Cardiac muscle cell (in vitro differentiated cells and primary cell): ENCODE results near the gene VAPB. TPM values are rescaled to one million over a fixed set of nuclear protein-coding genes. Genes with fewer than 3 reads are reported as not detected.

ENCODE experiments used
- DNase-seq, 2 donors: peaks; one replicate each; pipeline versions ENCODE4 v3.0.0 to v3.0.0-alpha.2; 2010 to 2017; ENCODE audit warnings: low read depth in 1 of 2, low spot score in 1 of 2
- H3K27ac ChIP-seq: fragments of 200-600 bp; sonication (generic); 2 replicates; pipeline ENCODE4 v1.5.1; 2016
- H3K27me3 ChIP-seq: fragments of 200-600 bp; sonication (generic); 2 replicates; pipeline ENCODE4 v1.6.0; 2016; ENCODE audit warnings: control low read depth
- H3K36me3 ChIP-seq: fragments of 200-600 bp; sonication (generic); 2 replicates; pipeline ENCODE4 v1.5.1; 2016; ENCODE audit warnings: control low read depth
- H3K4me1 ChIP-seq: fragments of 200-600 bp; sonication (generic); 2 replicates; pipeline ENCODE4 v1.8.1; 2017; ENCODE audit warnings: low read depth, mild to moderate bottlenecking, mixed run types
- H3K4me3 ChIP-seq: fragments of 200-600 bp; sonication (generic); 2 replicates; pipeline ENCODE4 v1.5.1; 2016; ENCODE audit warnings: mild to moderate bottlenecking
- H3K9me3 ChIP-seq: fragments of 200-600 bp; sonication (generic); 2 replicates; pipeline ENCODE4 v1.5.1; 2017; ENCODE audit warnings: low read depth, mild to moderate bottlenecking, control low read depth
- polyA plus RNA-seq: library from polyadenylated mRNA; unstranded; fragments of >200 nt; fragmentation: Nextera tagmentation; extraction: Ambion mirVana; gene quantifications from 2 replicates; pipeline ENCODE4 v1.2.1, GENCODE V29; 2016
- total RNA-seq: library from RNA; depleted of rRNA; stranded (reverse); fragments of >200 nt; gene quantifications from 2 replicates; pipeline ENCODE4 v1.2.3, GENCODE V29; 2016
- TF ChIP-seq, protein P1 (sequence below): IDR thresholded peaks from 2 replicates; pipeline ENCODE4 v1.5.1; 2012; ENCODE audit warnings: low read depth, mild to moderate bottlenecking, low read length

The VAPB gene
- total and polyA plus RNA-seq, 2 experiments from 2014 or later, result 9.7 to 55.1 TPM

DNA sequence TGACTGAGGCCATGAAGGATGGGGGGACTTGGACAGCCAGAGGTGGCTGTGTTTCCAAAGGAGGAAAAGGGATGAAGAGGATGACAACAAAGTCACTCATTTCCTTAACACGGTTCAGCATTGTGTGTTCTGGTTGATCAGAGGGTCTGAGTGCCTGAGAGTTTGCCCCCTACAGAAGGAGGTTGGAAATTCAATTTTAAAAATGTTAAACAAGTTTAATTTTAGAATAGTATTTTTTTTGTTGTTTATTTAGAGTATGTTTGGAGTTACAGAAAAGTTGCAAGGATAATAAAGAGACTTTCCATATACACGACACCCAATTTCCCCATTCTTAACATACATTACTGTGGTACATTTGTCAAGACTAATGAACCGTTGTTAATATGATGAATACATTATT, 10.3 kb upstream of the VAPB start:
- Histone ChIP-seq H3K9me3 (no peaks in the 10 kb centered on the region), H3K4me1 (no peaks in the 10 kb centered on the region), H3K27me3 (no peaks in the 10 kb centered on the region), H3K36me3 (no peaks in the 10 kb centered on the region), H3K27ac (no peak overlapping the region), H3K4me3 (no peak overlapping the region)
- TF ChIP-seq, protein P1, sequence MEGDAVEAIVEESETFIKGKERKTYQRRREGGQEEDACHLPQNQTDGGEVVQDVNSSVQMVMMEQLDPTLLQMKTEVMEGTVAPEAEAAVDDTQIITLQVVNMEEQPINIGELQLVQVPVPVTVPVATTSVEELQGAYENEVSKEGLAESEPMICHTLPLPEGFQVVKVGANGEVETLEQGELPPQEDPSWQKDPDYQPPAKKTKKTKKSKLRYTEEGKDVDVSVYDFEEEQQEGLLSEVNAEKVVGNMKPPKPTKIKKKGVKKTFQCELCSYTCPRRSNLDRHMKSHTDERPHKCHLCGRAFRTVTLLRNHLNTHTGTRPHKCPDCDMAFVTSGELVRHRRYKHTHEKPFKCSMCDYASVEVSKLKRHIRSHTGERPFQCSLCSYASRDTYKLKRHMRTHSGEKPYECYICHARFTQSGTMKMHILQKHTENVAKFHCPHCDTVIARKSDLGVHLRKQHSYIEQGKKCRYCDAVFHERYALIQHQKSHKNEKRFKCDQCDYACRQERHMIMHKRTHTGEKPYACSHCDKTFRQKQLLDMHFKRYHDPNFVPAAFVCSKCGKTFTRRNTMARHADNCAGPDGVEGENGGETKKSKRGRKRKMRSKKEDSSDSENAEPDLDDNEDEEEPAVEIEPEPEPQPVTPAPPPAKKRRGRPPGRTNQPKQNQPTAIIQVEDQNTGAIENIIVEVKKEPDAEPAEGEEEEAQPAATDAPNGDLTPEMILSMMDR, result peak; percentile 19
- DNase-seq, result no peak

DNA sequence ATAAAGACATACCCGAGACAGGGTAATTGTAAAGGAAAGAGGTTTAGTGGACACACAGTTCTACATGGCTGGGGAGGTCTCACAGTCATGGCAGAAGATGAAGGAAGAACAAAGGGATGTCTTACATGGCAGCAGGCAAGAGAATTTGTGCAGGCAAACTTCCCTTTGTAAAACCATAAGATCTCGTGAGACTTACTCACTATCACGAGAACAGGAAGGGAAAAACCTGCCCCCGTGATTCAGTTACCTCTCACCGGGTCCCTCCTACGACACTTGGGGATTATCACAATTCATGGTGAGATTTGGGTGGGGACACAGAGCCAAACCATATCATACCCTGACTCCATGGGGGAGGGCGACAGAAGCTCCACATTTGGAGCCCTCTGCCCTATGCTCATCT, 7.4 kb upstream of the VAPB start:
- Histone ChIP-seq H3K9me3 (no peaks in the 10 kb centered on the region), H3K27me3 (no peaks in the 10 kb centered on the region), H3K4me3 (no peak overlapping the region), H3K4me1 (no peaks in the 10 kb centered on the region), H3K27ac (no peak overlapping the region), H3K36me3 (no peaks in the 10 kb centered on the region)
- TF ChIP-seq, protein P1, result no peak
- no peak for DNase-seq

DNA sequence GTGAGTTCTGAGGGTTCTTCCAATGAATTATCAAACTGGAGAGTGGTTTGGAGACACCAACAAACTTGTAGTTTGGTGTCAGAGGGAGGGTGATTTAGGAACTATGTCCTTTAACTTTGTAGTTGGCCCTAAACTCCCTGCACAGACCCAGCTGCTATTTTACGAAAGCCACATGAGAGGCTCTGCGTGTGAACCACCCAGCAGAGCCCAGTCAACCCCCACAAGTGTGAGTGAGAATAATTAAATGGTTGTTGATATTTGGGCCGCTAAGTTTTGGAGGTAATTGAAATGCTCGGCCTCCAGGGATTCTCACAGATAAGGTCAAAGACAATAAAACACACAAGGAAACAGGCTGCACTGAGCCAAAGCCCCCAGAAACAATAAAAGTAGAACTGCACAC, 6.9 kb upstream of the VAPB start:
- no peak overlapping the region for H3K4me3 ChIP-seq
- DNase-seq, result no peak
- H3K27ac ChIP-seq, result no peak overlapping the region
- H3K36me3 ChIP-seq, result no peaks in the 10 kb centered on the region
- H3K27me3 ChIP-seq, result no peaks in the 10 kb centered on the region
- TF ChIP-seq, protein P1, result no peak
- H3K9me3 ChIP-seq, result no peaks in the 10 kb centered on the region
- H3K4me1 ChIP-seq, result no peaks in the 10 kb centered on the region

DNA sequence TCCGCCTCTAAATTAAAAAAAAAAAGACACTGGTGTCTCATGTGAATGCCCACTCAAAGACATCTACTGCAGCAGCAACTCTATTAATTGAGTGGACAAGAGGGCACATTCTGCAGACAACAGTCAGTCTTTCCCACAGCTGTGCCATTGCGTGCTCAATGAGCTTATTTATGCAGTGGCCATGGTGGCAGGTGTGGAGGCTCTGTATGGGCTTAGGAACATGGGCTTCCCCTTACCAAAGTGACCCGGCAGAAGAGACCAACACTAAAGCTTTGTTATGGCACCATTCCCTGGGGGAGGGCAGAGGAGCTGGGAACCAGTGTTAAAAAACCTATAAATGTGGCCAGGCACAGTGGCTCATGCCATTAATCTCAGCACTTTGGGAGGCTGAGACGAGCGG, 4.2 kb upstream of the VAPB start:
- Histone ChIP-seq H3K4me3 (no peak overlapping the region), H3K27me3 (no peaks in the 10 kb centered on the region), H3K9me3 (no peaks in the 10 kb centered on the region), H3K36me3 (no peaks in the 10 kb centered on the region), H3K27ac (no peak overlapping the region), H3K4me1 (peaks cover 1% of the 10 kb centered on the region)
- DNase-seq, result no peak
- TF ChIP-seq, protein P1, result no peak

DNA sequence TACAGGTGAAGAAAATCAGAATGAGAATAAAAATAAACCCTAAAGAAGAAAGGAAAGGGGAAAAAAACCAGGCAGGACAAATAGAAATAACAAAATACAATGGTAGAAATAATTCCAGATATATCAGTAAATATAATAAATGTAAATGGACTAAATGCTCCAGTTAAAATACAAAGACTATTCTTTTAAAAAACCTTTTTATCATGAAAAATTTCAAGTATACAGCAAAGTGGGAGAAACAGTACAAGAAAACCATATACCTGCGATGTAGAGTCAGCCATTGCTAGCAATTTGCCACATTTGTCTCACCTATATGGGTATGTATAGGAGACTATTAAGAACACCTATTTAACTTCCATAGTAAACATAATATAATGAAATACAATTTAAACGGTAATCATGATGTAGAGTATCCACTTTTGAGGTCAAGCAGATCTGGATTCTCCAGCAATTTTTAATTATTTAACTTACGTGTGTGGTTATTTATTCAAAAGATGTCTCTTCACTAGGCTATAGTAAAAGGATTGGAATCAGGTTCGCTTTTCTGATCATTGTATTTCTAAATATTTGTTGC, 914 bp upstream of the VAPB start:
- TF ChIP-seq, protein P1, result no peak
- no peak overlapping the region for H3K27ac ChIP-seq
- DNase-seq, result no peak
- no peaks in the 10 kb centered on the region for H3K36me3 ChIP-seq
- H3K27me3 ChIP-seq, result no peaks in the 10 kb centered on the region
- peaks cover 7% of the 10 kb centered on the region for H3K4me1 ChIP-seq
- H3K4me3 ChIP-seq, result peak overlapping the region; percentile 56
- no peaks in the 10 kb centered on the region for H3K9me3 ChIP-seq
